HG03064 (cell line): Measurements from ENCODE around the gene FNDC10.
"Not testable (repeated sequence)": the region's sequence is repeated elsewhere in the genome, so short reads cannot be mapped to it uniquely, and the experiment has no call there.

Experiments
- ATAC-seq: cut with Tn5 transposase; IDR thresholded peaks from one replicate; pipeline ENCODE4 v1.9.1; 2021; ENCODE audit warnings: low read depth; ENCODE audit not compliant: unreplicated experiment

The FNDC10 gene

DNA sequence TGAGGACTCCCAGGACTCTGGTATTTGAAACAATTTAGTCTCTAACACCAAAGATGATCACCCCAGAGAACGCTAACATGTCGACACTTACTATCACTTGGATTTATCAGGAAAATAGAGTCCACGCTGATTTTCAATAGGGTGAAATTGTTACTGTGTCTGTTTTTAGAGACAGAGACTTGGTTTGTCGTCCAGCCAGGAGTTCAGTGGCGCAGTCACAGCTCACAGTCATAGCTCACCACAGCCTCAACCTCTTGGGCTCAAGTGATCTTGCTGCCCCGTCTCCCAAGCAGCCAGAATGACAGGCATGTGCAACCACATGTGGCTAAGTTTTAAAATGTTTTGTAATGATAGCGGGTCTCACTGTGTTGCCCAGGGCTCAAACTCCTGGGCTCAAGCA lies 30.6 kb downstream of the FNDC10 start:
- ATAC-seq: no peak

DNA sequence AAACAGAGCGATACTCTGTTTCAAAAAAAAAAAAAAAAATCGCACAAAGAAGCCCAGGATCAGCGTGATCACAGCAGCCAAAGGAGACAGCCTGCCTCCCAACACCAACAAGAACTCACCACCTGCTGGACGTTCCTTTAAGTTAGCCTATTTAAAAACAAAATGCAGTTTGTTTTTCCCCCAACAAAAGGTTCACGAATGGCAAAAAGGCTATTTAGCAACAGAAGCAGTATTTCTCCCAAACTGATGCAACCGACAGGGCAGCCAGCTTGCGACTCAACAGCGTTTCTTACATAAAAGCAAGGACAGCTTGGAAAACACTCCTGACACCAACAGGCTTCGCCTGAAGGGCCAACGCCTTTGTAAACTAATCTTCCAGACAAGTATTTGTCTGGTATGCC lies 32.0 kb downstream of the FNDC10 start:
- ATAC-seq: no peak

DNA sequence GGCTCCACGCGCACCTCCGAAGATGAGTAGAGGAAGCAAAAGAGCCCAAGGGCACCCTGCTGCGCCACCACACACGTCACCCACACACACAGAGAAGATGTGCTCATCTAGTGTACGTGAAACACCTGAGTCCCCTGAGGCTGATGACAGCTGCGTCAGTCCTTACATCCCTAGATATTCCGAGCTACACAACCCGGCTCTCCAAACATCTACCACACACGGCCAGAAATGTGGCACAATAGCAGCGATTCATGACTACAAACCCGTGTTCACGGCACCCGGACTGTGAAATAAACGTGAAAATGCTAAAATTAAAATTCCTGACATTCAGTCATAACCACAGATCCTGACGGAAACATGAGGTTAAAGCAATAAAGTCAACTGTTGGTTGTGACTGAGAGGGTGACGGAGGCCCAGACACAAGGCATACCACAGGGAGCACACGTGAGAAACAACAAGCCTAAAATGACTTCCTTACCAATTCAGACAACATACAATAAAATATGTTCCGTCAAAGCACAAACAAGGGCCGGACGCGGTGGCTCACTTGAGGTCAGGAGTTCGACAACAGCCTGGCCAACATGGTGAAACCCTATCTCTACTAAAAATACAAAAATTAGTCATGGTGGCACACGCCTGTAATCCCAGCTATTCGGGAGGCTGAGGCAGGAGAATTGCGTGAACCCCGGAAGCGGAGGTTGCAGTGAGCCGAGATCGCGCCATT lies 32.6 kb downstream of the FNDC10 start:
- no peak for ATAC-seq

DNA sequence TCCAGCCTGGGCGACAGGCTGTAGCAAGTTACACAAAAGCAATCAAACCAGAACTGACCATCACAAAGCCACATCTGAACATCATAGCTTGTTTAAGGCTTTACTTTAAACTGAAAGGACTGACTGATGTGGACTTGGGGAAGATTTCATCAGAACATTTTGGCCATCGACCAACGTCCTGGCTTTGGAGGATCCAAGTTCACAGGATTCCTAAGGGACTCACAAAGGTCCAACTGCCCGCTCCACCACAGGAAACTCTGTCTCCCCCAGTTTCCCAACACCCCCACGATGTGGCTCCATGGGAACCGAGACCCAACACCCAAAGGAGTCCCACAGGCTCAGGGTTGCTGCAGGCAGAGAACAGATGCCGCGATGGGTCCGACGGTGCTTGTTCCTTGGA lies 34.6 kb downstream of the FNDC10 start:
- no peak for ATAC-seq

DNA sequence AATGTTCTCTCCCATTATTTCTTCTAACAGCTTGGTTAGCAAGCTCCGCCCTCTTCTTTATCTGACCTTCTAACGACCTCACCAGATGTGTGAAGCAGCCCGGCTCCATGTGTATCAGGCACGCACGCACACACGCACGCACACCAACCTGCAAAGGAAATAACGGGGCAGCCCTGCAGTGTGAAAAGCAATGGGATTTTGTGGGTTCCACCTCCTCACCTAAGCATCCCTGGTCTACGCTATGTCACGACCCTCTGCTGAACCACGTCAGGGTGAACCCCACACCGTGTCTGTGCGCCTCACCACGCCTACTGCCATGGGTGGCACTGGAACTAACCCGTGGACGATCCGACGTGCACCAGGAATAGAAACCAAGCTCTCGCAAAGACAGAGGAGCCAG lies 35.7 kb downstream of the FNDC10 start:
- ATAC-seq: no peak

DNA sequence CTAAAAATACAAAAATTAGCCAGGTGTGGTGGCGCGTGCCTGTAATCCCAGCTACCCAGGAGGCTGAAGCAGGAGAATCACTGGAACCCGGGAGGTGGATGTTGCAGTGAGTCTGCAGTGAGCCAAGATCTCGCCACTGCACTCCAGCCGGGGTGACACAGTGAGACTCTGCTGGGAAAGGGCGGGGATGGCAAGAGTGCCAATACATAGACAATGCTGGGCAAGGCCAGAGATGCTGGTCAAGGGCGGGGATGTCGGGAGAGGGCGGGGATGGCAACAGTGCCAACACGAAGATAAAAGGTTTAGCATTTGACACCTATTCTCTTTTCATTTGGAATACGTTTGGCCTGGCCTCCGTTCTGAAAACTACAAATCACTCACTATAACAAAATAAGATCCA lies 36.2 kb downstream of the FNDC10 start:
- ATAC-seq: no peak

DNA sequence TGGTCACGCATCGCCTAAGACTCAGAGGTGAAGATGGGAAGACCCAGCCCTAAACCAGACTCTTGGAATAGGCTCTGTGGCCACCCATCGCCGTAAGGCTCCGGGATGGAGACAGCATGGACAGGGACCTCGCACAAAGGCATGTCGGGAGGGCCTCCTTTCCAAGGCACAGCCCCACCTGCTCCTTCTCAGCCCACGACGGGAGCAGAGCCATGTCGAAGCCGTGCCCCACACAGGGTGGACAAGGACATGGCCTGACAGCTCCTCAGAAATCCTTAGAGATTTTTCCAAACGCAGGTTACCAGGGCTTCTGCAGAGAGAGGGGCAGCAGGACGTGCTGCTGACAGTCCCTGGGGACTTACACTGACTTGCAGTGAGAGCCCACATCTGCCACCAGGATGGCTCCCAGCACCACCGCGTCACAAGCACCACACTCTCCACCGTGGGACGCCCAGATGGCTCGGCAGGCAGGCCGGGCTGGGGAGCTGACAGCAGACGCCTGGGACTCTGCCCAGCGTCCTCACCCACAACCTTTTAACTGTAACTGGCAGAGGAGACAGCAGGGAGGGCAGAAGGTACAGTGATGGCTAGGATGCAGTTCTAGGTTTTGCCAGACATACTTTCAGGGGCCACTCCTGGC lies 37.3 kb downstream of the FNDC10 start:
- ATAC-seq: no peak

DNA sequence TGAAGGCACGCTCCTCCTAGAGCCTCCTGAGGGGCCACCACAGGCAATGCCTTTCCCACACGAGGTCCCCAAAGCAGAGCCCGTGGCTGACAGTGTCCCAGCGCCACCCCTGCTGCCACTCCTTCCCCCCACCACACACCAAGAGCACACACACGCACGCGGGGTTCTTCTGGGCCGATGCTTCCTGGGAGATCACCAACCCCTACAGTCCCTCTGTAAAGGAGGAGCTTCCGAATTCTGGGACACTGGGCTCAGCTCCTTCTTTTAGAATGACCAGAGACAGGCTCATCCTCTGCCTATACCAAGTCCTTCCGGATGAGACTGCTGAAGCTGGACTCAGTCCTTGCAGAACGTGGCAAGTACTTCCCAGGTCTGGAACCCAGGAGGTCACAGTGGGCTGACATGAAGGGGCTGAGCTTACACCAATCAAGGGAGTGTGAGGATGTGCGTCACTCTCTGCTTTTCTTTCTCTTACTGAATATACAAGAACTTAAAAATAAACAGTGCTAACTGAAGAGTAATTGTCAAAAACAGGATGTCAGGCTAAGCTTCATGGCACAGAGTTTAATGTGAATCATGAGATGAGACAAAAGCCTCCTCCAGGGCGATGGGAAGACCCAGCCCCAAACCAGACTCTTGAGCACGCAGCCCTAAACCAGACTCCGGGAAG lies 38.0 kb downstream of the FNDC10 start:
- ATAC-seq: no peak

DNA sequence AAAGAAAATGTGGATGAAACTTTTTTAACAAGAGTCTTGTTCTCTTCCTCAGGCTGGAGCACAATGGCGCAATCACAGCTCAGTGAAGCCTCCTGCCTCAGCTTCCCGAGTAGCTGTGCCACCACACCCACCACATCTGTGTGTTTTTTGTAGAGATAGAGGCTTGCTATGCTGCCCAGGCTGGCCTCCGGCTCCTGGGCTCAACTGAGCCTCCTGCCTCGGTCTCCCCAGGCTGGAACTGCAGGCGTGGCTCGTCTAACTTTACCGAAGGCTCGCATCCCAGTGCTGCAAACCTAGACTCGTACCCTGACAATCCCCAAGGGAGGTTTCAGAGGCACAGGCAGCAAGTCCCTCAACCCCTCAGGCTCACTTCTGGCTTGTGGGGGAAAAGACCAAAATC lies 39.8 kb downstream of the FNDC10 start:
- no peak for ATAC-seq

DNA sequence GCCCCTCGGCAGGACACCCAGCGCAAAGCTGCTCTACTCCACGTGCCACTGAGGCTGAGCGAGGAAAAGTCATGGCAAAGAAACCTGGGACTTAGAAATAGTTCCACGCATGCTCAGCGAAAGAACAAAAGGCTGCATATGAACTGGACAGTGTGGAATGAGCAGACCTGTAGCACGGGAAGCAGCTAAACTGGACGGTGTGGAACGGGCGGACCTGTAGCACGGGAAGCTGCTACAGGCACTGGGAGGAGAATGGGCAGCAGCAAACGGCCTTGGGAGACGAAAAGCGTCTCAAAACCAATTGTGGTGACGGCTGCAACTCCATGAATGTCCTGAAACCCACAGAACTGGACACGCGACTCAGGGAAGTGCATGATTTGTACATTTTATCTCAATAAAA lies 40.9 kb downstream of the FNDC10 start:
- no peak for ATAC-seq

DNA sequence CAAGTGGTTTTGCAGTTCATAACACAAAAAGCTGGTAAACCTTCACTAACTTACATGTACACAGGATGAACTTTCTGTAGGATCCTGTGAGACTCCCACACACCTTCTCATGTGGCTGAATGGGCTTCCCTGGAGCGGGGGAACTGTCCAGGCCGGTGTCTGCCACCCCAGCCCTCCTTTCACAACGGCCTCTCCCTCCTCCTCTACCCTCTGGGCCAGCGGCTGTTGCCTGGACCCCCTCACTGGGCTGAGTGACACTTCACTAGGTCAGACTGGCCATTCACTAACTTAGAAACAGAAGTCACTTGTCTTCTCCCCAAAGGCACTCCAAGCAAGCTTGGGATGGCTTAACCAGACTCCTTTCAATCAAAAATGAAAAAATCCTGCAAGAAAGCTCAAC lies 41.3 kb downstream of the FNDC10 start:
- ATAC-seq: no peak

DNA sequence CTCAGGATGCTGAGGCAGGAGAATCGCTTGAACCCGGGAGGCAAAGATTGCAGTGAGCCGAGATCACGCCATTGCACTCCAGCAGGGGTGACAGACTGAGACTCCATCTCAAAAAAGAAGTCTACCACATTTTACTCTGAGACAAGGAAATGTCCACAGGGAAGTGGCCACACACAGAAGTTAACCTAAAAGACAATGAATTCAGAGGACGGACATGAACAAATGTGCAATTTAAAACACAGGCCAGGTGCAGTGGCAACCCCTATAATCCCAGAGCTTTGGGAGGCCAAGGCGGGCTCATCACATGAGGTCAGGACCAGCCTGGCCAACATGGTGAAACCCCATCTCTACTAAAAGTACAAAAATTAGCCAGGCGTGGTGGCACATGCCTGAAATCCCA lies 42.2 kb downstream of the FNDC10 start:
- not testable (repeated sequence) for ATAC-seq

DNA sequence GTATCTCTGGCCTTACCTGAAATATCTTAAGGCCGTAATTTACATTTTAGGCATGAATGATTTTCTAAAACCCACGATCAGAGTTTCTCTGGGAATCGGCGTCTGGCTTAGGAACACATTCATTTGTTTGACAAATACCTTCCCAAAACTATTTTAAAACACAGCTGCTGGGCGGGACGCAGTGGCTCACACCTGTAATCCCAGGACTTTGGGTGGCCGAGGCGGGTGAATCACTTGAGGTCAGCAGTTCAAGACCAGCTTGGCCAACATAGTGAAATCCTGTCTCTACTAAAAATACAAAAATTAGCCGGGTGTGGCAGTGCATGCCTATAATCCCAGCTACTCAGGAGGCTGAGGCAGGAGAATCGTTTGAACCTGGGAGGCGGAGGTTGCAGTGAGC lies 43.0 kb downstream of the FNDC10 start:
- ATAC-seq: not testable (repeated sequence)

DNA sequence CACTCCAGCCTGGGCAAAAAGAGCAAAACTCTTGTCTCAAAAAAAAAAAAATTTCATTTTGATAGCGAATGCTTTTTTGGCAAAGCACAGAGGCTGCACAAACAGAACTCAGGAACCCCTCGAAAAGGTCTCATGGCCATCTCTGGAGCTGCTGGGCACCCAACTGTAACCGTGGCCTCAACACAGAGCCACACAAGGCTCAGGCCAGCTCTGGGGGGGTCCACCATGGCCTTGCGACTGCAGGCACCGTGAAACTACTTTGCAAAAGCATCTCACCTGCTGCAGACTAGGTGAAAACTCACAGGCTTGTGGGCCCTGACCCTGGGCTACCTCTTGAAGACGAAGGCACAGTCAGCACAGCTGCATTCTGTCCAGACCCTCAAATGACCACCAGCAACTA lies 43.4 kb downstream of the FNDC10 start:
- no peak for ATAC-seq

DNA sequence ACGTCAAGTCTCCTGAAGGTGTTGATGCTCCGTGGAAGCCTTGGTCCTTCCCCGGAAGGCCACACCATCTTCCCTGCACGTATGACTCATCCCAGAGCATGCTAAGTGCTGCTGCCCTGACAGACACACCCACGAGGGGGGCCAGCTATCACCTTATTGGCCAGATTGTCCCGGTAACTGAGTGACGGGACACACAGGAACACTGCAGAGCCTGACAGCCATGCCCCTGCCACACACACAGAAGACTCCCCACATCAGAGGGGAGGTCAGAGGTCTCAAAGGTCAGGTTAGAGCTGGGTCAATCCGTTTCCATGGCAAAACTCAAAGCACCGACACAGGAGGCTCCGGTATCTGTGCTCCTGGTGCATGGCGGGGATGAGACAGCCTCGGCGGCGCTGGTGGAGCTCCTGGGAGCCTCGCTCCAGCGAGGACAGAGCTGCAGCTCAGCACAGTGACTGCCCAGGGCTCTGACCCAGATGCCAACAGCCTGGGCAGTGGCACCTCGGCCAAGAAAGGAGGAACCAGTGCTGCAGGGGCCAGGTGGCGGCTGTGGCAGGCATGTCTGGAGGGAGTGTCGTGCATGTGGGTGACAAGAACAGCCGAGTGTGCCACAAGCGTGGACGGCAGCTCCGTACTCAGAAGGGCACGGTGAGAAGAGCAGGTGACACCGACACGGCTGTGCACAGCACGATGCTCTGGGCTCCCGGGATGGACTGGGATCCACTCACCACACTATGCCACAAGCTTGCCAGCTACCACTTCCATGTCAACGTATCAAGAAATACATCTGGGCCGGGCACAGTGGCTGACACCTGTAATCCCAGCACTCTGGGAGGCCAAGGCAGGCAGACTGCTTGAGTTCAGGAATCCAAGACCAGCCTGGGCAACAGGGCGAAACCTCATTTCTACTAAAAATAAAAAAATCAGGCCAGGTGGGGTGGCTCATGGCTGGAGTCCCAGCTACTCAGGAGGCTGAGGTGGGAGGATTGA lies 44.7 kb downstream of the FNDC10 start:
- ATAC-seq: no peak

DNA sequence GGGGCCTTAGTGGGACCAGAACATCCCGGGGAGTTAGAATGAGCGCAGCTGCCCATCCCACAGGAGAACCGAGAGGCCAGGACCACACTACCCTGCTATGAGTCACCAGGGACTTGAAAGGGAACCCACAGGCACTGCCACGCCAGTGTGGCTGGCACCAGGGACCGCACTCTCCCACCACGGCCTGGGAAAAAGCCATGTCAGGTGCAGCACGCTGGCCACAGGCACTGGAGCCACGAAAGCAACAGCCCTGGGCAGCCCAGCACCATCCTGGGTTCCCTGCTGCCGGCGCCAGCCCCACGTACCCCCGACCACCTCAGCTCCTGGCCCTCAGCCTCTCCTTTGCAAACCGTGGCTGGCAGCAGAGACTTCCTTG lies 45.4 kb downstream of the FNDC10 start:
- no peak for ATAC-seq

DNA sequence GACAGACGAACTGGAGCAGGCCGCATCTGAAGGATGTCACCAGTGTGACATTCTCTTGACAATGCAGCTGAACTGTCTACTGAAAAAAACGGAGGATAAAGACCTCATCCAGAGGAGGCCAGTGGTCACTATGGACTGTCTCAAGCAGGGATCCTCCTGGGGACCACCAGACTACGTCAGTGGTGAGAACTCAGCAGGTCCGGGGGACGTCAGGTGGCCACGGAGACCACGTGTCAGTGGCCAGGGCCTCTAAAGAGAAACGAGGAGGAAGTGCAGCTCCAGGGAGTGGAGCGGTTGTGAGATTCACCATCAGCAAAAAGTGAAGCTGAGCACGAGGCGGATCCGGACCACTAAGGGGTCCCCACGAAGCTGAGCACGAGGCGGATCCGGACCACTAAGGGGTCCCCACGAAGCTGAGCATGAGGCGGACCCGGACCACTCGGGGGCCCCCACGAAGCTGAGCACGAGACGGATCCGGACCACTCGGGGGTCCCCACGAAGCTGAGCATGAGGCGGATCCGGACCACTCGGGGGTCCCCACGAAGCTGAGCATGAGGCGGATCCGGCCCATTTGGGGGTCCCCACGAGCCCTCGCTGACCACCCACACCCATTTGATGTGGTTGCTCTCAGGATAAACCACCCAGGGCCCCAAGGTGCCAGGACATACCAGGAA lies 46.0 kb downstream of the FNDC10 start:
- no peak for ATAC-seq

DNA sequence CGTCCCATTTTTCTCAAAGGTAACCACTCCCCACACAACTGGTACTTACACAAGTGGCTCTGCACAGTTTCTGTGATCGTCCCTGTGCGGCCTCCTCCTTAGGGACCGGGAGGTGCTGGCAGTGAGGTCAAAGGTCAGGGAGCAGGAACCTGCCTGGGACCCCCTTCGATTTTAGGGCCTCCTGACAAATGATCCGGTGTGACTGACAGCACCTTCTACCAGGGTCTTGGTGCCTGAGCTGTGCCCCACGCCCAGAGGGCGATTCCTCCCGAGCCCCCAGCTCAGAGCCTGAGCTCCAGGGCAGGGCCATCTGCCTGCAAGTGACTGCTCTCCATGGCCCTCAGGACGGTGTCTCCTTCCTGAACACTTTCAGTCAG lies 47.7 kb downstream of the FNDC10 start:
- ATAC-seq: no peak

DNA sequence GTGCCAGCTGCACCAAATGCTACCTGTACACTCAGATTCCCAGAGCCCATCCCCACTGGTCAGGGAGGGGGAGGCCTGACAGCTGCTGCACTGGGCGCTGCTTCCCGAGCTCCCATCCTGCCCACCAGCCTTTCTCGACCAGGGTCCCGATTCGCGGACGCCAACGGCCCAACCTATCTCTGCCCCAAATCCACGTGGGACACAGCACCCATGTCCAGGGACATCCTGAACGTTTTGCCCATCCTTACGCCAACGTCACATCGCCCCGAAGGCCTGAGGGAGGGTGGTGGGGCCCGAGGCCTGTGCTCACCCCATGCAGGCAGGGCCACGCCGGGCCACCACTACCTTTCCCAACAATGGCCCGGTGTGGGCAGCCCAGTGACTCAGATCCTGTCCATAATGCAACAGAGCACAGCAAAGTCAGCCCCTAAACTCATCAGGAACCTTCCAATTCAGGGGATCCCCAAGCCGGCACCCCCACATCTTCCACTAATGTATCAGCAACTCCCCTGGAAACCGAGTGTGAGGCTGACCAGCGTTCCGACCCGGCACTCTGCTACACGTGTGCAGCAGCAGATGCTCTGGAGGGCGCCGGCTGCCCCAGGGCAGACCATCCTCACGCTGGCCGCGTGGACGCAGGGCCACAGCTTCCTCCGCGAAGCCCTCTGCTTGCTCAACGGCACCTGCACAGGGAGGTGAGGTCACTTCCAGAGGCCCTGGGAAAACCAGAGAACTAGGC lies 48.2 kb downstream of the FNDC10 start:
- ATAC-seq: no peak
